Chondrocyte (in vitro differentiated cells): ENCODE data around the gene INPP4A. TPM values are rescaled to one million over a fixed set of nuclear protein-coding genes. Genes with fewer than 3 reads are reported as not detected.

Experiments
- DNase-seq: peaks from one replicate; pipeline ENCODE4 v3.0.0; 2021; ENCODE audit warnings: mixed read lengths, low spot score
- H3K27ac Mint-ChIP-seq: one replicate; pipeline ENCODE4 v1.8.0; 2021; ENCODE audit warnings: mild to moderate bottlenecking, moderate library complexity, mixed read lengths; ENCODE audit not compliant: unreplicated experiment
- H3K27me3 Mint-ChIP-seq: 2 replicates; pipeline ENCODE4 v1.8.0; 2021; ENCODE audit warnings: low read depth, mixed read lengths
- H3K36me3 Mint-ChIP-seq: 2 replicates; pipeline ENCODE4 v1.8.0; 2021; ENCODE audit warnings: low read depth, mixed read lengths
- H3K4me1 Mint-ChIP-seq: 2 replicates; pipeline ENCODE4 v1.8.0; 2021; ENCODE audit warnings: low read depth, mild to moderate bottlenecking, mixed read lengths
- H3K4me3 Mint-ChIP-seq: one replicate; pipeline ENCODE4 v1.8.0; 2021; ENCODE audit warnings: mild to moderate bottlenecking, moderate library complexity, mixed read lengths; ENCODE audit not compliant: unreplicated experiment
- H3K9me3 Mint-ChIP-seq: 2 replicates; pipeline ENCODE4 v1.8.0; 2021; ENCODE audit warnings: low read depth, mixed read lengths
- total RNA-seq: library from RNA; stranded (reverse); gene quantifications from 3 replicates; pipeline ENCODE4 v1.2.1, GENCODE V29; 2021
- TF ChIP-seq, protein P1 (sequence below): fragments of 200-600 bp; sonication (generic); IDR thresholded peaks from 2 replicates; pipeline ENCODE4 v1.5.0; 2021; ENCODE audit warnings: antibody characterized with exemption, mild to moderate bottlenecking, moderate library complexity

INPP4A gene
- total RNA-seq, 1 donor from 2014 or later: 26.1 TPM

DNA sequence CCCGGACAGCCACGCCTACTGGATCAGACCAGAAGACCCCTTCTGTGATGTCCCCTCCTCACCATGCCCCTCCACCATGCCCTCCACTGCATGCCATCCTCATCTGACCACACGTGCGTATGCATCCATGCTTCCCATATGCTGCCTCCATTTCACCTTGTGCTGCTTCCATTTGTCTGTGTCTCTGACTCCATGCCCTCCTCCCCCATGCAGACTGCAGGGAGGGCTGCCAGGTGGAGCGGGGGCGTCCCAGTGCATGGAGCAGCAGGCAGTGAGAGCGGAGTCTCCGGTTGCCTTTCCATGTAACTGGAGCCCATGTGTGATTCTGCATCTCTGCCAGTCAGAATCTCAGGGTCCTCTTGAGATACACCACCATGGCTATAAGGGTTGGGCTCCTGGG is 111.0 kb downstream of the INPP4A start:
- TF ChIP-seq, protein P1, sequence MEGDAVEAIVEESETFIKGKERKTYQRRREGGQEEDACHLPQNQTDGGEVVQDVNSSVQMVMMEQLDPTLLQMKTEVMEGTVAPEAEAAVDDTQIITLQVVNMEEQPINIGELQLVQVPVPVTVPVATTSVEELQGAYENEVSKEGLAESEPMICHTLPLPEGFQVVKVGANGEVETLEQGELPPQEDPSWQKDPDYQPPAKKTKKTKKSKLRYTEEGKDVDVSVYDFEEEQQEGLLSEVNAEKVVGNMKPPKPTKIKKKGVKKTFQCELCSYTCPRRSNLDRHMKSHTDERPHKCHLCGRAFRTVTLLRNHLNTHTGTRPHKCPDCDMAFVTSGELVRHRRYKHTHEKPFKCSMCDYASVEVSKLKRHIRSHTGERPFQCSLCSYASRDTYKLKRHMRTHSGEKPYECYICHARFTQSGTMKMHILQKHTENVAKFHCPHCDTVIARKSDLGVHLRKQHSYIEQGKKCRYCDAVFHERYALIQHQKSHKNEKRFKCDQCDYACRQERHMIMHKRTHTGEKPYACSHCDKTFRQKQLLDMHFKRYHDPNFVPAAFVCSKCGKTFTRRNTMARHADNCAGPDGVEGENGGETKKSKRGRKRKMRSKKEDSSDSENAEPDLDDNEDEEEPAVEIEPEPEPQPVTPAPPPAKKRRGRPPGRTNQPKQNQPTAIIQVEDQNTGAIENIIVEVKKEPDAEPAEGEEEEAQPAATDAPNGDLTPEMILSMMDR: no peak
- no peak overlapping the region for H3K27ac Mint-ChIP-seq
- H3K27me3 Mint-ChIP-seq: no peaks in the 10 kb centered on the region
- H3K9me3 Mint-ChIP-seq: no peaks in the 10 kb centered on the region
- H3K4me1 Mint-ChIP-seq: peaks cover 19% of the 10 kb centered on the region
- H3K4me3 Mint-ChIP-seq: no peak overlapping the region
- H3K36me3 Mint-ChIP-seq: peaks cover 30% of the 10 kb centered on the region
- DNase-seq: no peak

DNA sequence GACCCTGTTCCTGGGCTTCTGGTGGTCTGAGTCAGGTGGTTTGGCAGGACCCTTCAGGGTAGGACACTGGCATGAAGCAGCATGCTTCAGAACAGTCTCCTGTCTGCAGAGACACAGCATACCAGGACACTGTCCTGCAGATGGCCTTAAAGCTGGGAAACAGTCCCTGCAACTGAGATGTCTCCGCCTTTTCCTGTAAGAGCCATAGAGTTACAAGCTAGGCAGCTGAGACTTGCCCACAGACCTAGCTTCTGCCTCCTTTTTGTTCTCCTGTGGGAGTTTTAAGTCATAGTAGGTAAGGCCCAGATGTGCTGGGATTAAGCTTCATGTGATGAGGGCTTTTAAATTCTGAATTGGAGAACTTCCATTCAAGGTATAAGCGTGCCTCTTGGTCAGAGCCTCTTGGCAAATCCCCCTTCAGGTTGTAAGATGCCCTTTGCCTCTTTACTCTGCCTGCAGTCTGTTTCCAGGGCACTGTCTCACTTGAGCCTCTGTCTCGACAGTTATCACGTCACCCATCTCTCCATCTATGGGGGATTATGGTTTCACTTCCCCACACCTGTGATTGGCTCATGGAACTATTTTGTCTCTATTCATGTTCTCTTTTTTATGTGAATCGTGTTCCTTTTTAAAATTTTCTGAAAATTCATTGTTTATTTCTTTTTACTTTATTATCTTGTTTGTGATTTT is 111.8 kb downstream of the INPP4A start:
- Mint-ChIP-seq H3K27ac (no peak overlapping the region), H3K4me3 (no peak overlapping the region), H3K36me3 (peaks cover 30% of the 10 kb centered on the region), H3K4me1 (peaks cover 26% of the 10 kb centered on the region), H3K27me3 (no peaks in the 10 kb centered on the region), H3K9me3 (no peaks in the 10 kb centered on the region)
- TF ChIP-seq, protein P1: no peak
- DNase-seq: no peak

DNA sequence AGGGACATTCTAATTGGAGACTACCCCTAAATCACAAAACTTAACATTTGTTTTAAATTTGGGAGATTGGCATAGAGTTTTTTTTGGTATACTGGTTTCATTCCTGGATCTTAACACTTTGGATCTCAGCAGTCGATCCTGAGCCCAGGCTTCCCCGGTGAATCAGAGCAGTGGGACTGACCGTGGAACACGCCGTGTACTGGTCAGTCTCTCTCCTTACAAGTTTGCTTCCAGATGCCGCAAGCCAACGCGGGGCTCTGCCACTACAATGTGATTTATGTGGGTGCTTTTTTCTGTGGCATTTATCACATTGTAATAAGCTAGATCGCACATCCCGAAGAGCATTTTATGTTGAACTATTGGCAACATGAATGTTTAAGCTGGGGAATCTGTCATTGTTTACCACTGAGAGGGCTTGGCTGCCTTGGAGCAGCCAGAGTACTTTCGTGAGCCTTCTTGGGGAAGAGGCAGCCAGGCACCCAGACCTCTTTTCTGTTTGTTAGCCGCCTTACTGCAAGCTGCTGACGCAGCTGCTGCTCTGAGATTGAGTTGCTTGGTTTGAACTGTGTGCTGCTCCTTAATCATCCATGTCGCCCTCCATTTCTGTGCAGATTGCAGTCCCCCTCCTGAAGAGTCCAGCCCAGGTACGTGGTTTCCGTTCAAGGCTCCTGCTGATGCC is 114.3 kb downstream of the INPP4A start:
- TF ChIP-seq, protein P1: no peak
- no peak for DNase-seq
- H3K36me3 Mint-ChIP-seq: peaks cover 17% of the 10 kb centered on the region
- no peaks in the 10 kb centered on the region for H3K27me3 Mint-ChIP-seq
- peak overlapping the region; percentile 18 for H3K27ac Mint-ChIP-seq
- peaks cover 43% of the 10 kb centered on the region for H3K4me1 Mint-ChIP-seq
- H3K9me3 Mint-ChIP-seq: no peaks in the 10 kb centered on the region
- no peak overlapping the region for H3K4me3 Mint-ChIP-seq

DNA sequence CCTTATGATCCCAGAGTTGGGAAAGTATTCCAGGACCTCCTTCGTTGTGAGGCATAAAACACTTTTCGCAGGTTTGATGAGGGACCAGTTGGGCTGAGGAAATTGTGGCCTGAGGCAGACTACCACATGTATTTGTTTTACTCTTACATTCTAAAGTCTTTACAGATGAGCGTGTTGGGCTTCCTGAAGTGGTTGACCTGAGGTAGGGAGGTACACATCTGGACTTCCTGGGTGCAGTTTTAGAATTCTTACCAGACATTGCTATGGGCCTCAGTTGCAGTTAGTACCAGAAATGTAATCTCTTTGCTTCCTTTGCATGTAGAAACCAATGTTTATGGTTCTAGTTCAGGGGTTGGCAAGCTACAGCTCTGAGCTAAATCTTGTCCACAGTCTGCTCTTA is 114.9 kb downstream of the INPP4A start:
- no peaks in the 10 kb centered on the region for H3K27me3 Mint-ChIP-seq
- peaks cover 17% of the 10 kb centered on the region for H3K36me3 Mint-ChIP-seq
- DNase-seq: no peak
- H3K4me3 Mint-ChIP-seq: no peak overlapping the region
- TF ChIP-seq, protein P1: no peak
- peak overlapping the region; percentile 71 for H3K27ac Mint-ChIP-seq
- peaks cover 43% of the 10 kb centered on the region for H3K4me1 Mint-ChIP-seq
- no peaks in the 10 kb centered on the region for H3K9me3 Mint-ChIP-seq

DNA sequence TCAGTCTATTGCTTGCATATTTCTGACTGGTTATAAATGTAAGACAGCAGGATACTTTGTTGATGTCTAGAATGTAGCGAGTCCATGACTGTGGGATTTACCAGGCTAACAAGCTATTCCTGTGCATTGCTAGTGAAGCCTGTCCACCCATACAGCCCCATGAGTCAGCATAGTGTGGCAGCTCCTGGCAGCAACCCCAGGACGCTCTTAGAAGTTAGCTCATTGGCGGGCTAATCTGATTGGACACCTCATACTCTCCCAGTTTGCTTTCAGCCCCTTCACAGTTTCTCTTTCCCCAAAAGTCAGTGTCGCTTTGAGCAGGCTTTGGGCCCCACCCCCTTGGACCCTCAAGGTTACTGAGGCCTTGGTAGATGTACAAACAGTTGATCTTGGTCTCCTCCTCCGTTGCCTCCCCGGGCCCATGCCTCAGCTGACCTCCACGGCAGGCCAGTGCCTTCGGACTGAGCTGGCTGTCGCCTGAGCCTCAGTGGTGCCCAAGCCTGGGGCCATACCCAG is 115.7 kb downstream of the INPP4A start:
- Mint-ChIP-seq H3K4me3 (no peak overlapping the region), H3K27me3 (no peaks in the 10 kb centered on the region), H3K4me1 (peaks cover 43% of the 10 kb centered on the region), H3K27ac (peak overlapping the region; percentile 85), H3K36me3 (peaks cover 15% of the 10 kb centered on the region), H3K9me3 (no peaks in the 10 kb centered on the region)
- no peak for DNase-seq
- TF ChIP-seq, protein P1: no peak
